Fibroblast of peridontal ligament (primary cell): ENCODE data around the gene FPR2.
"Not testable (repeated sequence)": the region's sequence is repeated elsewhere in the genome, so short reads cannot be mapped to it uniquely, and the experiment has no call there.

Experiments
- DNase-seq: peaks from one replicate; pipeline ENCODE4 v3.0.0-alpha.2; 2010; ENCODE audit errors: extremely low read depth

FPR2 gene

DNA sequence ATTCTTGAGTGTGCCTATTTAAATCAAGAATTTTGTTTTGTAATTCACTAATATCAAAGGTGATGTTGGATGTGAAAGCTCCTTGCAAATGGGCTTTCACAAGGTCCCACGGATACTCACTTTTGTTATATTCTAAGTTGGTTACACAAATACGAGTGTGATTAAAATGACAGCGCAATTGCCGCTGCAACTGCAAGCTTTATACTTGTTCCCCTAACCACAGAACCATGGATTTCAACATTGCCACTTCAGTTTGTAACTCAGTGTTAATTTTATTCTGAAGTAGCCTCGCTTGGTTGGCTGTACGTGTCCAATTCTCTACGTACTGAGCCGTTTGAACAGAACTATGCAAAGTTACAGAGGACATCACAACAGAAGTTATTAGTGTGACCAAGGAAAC, 44.4 kb downstream of the FPR2 start:
- DNase-seq, result not testable (repeated sequence)

DNA sequence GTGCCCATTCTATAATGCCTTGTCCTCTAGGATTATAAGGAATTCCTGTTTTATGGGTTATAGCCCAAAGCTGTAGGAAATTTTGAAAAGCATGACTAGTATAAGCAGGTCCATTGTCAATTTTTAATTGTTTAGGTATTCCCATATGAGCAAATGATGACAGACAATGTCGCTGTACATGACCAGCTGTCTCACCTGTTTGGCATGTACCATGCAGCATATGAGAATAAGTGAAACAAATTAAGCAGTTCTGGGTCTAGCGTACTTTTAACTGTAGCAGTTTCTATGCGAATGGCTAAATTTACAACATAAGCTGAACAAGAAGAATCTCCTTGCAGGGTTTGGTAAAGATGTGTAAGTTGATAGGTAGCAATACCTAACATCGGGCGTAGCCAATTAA, 45.6 kb downstream of the FPR2 start:
- DNase-seq, result not testable (repeated sequence)

DNA sequence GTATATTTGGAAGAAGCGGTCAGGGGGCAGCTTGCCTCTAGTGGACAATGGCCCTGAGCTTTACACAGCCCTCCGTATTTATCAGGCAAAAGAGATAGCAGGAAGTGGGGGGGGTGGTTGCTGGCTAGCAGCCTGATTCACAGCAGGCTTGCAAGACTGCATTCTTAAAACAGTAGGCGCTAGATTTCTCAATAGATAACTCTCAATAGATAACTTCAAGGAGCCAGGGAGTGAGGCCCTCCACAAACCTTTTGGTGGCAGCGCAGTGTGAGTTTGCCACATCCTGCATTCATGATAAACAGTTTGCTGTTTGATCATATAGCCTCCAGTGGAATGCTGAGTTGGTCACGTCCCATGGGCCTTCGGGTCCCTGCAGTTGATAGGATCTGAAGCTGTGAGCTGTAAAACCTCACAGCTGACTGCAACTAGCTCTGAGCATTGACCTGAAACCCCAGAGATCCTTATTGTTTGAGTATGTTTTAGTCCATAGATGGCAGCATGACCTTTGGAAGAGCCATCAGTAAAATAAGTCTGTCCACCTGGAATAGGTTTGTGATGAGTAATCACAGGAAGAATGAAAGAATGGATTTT, 46.2 kb downstream of the FPR2 start:
- no peak for DNase-seq

DNA sequence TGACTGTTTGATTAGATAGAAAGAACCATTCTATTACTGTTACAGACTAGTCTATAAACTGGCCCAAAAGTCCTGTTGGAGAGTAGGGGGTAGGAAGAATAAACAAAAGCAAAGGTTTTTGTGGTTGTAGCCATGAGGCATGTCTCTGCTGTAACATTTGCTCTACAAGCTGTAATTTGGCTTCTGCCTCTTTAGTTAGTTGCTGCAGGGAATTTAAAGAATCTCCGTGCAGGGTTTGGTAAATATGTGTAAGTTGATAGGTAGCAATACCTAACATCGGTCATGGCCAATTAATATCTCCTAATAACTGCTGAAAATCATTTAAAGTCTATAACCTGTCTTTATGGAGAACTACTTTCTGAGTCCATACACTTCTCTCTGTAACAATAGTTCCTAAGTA, 46.9 kb downstream of the FPR2 start:
- no peak for DNase-seq

DNA sequence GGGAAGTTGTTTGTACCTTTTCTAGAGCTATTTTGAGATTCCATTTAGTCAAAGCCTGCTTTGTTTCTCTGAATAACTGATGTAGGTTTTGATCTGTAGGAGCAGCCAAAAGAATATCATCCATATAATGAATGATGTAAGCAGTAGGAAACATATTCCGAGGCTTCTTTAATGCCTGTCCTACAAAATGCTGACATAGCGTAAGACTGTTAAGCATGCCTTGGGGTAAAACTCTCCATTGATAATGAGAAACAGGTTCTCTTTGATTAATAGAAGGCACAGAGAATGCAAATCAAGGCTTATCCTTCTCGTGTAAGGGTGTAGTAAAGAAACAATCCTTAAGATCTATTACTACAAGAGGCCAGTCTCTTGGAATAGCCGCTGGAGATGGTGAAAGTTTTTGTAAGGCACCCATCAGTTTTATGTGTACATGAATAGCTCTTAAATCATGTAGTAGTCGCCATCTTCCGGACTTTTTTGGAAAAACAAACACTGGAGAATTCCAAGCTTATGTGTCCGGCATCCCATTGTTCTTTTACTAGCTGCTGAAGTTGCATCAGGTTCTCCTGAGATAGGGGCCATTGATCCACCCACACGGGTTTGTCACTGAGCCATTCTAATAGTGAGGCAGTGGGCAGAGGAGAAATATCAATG, 47.5 kb downstream of the FPR2 start:
- DNase-seq, result peak; percentile 30

DNA sequence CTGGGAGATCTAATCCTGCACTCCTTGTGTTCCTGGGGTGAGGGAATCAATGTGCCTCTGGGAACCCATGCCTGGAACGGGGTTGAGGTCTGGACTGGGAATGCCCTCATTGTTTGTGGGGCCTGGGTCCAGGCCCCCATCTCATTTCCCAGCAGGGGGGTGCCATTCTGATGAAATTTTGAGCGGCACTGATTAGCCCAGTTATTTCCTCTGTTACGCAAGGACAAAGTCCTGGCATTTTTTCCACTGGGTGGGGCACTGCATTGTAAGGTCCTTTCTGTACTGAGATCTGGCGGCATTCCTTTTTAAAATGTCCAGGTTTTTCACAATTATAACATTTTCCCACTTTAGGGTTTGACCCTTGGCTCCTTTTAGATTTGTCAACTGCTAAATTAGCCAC, 48.8 kb downstream of the FPR2 start:
- no peak for DNase-seq

DNA sequence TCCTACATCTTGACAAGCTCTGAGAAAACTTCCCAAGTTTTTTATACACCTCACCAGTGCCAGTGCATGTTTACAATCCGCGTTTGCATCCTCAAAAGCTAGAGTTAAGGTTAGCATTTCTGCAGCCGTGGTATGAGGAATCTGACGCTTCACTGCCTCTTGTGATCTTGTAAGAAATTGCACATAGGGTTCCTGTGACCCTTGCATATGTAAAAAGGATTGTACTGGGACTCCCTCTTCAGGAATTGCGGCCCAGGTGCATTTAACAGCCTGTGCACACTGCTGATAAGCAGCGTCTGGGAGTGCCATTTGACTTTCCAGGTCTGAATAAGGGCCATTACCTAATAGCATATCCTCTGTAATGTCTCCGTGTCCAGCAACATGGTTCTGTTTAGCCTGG, 49.2 kb downstream of the FPR2 start:
- DNase-seq, result no peak

DNA sequence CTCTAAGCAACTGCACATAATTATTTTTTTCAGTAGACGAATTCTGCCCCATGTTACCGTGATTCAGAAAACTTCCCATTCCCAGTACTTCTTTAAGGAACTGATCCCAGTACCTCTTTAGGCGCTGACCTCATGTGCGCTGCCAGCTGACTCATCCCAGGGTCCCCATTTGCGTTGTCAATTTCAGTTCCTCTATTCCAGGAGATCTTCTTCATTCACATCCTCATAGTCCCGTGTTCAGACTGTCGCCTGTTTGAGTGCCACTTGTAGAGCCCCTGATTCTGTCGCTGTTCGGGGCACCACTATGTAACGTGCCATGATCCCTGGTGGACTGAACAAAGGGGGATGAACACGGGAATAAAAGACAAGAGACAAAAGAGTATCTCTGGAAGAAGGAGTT, 50.4 kb downstream of the FPR2 start:
- no peak for DNase-seq

DNA sequence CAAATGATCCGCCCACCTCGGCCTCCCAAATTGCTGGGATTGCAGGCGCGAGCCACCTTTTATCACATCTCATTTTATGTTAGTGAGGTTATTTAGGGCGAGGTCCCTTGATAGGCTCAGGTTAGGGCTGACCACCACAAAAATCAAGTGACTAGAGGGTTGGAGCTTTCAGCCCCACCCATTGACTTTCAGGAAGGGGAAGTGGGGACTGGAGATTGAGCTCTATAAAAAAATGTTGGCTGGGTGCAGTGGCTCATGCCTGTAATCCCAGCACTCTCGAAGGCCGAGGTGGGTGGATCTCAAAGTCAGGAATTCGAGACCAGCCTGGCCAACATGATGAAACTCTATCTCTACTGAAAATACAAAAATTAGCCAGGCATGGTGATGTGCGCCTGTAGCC, 54.1 kb downstream of the FPR2 start:
- no peak for DNase-seq

DNA sequence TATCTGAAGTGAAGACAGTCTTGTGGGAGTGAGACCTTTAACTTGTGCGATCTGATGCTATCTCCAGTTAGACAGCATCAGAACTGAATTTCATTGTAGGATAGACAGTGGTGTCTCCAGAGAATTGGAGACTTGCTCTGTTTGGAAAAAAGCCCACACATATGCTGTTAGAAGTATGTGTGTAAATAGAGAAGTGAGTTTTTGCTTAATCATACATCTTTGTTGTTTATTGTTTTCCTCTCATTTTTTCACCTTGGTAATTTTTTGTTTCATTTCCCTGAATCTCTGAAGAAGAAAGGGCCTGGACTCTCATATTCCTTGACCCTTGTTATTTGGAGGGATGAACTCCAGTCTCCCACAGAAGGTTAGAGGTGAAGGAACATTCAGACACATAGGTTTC, 55.7 kb downstream of the FPR2 start:
- DNase-seq, result no peak

DNA sequence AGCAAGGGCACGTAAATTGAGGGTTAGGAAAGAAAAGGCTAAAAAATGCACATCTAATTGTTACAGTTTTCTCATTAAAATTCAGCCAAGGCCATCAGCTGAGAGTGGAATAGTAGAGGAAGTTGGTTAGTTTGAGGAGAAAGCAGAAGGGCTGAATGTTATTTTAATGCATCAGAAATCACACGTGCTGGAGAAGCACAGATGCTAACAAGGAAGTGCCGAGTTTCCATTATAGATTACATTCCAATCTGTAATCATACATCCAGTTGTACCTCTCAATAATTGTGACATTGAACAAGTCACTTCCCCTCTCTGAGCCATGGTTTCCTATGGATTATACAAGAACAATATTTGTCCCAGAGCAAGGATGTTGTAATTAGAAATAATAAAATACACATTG, 59.0 kb downstream of the FPR2 start:
- DNase-seq, result no peak
